Measurements from ENCODE around the gene PIGP. TPM values are rescaled to one million over a fixed set of nuclear protein-coding genes. Genes with fewer than 3 reads are reported as not detected.

The PIGP gene
- total and polyA plus RNA-seq, 2 donors (not counting 1 experiment from before 2014, with no cell fraction given): 15.8 to 22.7 TPM

DNA sequence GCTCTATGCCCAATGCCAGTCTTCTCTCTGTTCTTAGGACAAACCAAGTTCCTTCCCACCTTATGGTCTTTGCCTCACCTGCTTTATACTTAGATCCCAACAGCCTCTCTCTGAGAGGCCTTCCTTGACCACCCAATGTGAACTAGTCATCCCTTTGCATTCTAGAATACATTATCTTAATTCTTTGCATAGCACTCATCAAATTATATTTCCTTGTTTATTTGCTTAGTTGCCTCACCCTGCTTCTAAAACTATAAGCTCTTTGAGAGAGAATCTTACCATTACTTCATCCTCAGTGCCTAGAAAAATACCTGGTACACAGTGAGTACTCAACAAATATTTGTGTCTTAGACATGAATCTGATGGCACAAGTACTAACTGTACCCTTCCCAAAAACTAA, 8.0 kb downstream of the PIGP start:
- ATAC-seq (ENCODE audit: low read depth) (no peak), DNase-seq (no peak)
- no peaks in the 10 kb centered on the region for H3K27me3 Mint-ChIP-seq
- H3K4me3 Mint-ChIP-seq: no peak overlapping the region
- no peaks in the 10 kb centered on the region for H3K27me3 ChIP-seq (replicated peaks in 1 of 4; ENCODE audit: control extremely low read depth in 1 of 4, control insufficient read depth in 3 of 4, insufficient read depth in 4 of 4, low read length in 3 of 4)
- no peaks in the 10 kb centered on the region for H3K9me3 Mint-ChIP-seq (ENCODE audit: insufficient read depth)
- no peak overlapping the region for H3K4me3 ChIP-seq (ENCODE audit: control extremely low read depth in 1 of 5, extremely low read depth in 1 of 5, insufficient read depth in 1 of 5, low read depth in 2 of 5, low read length in 4 of 5)
- peaks cover 10% of the 10 kb centered on the region for H3K4me1 Mint-ChIP-seq
- CTCF ChIA-PET: no interaction called here
- intact Hi-C loops (cut with micrococcal nuclease): no loop called here
- no peaks in the 10 kb centered on the region for H4K20me1 ChIP-seq (ENCODE audit: control insufficient read depth, insufficient read depth, low read length, poor library complexity, severe bottlenecking)
- H3K27ac ChIP-seq (ENCODE audit: low read length in 2 of 2): no peak overlapping the region
- H3K4me1 ChIP-seq (ENCODE audit: control insufficient read depth in 2 of 2, insufficient read depth in 2 of 2, low read length in 2 of 2): no peaks in the 10 kb centered on the region
- H3K36me3 ChIP-seq (replicated peaks in 1 of 2; ENCODE audit: control extremely low read depth in 1 of 2, control insufficient read depth in 1 of 2, extremely low read depth in 1 of 2, insufficient read depth in 2 of 2, low read length in 1 of 2): peaks cover 2 to 21% of the 10 kb centered on the region in 2 experiments
- H3K9ac ChIP-seq (ENCODE audit: low read length): no peak overlapping the region
- TF ChIP-seq EZH2 (IDR thresholded peaks at IDR 0.05; ENCODE audit: borderline replicate concordance, insufficient read depth, low read depth, low read length, poor library complexity, severe bottlenecking): no peak
- TF ChIP-seq, protein P1, sequence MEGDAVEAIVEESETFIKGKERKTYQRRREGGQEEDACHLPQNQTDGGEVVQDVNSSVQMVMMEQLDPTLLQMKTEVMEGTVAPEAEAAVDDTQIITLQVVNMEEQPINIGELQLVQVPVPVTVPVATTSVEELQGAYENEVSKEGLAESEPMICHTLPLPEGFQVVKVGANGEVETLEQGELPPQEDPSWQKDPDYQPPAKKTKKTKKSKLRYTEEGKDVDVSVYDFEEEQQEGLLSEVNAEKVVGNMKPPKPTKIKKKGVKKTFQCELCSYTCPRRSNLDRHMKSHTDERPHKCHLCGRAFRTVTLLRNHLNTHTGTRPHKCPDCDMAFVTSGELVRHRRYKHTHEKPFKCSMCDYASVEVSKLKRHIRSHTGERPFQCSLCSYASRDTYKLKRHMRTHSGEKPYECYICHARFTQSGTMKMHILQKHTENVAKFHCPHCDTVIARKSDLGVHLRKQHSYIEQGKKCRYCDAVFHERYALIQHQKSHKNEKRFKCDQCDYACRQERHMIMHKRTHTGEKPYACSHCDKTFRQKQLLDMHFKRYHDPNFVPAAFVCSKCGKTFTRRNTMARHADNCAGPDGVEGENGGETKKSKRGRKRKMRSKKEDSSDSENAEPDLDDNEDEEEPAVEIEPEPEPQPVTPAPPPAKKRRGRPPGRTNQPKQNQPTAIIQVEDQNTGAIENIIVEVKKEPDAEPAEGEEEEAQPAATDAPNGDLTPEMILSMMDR (IDR thresholded peaks at IDR 0.05): no peak
- H3K27ac Mint-ChIP-seq: no peak overlapping the region
- no peak overlapping the region for H3K4me2 ChIP-seq (replicated peaks; ENCODE audit: low read depth, low read length, poor library complexity, severe bottlenecking)
- H3K9me3 ChIP-seq (ENCODE audit: control extremely low read depth in 1 of 3, control insufficient read depth in 2 of 3, insufficient read depth in 1 of 3, low read length in 2 of 3): no peaks in the 10 kb centered on the region
- H2AFZ ChIP-seq (ENCODE audit: insufficient read depth, low read depth, low read length, poor library complexity, severe bottlenecking): no peak overlapping the region
- POLR2A ChIA-PET: no interaction called here
- H3K79me2 ChIP-seq (ENCODE audit: control insufficient read depth, insufficient read depth, low read length): no peaks in the 10 kb centered on the region

GRCh38 chr21:37063433-37063832, 9.4 kb downstream of the PIGP start:
- no peak overlapping the region for H3K4me2 ChIP-seq (replicated peaks; ENCODE audit: low read depth, low read length, poor library complexity, severe bottlenecking)

More at GRCh38 chr21:37063433-37063832, 9.4 kb downstream of the PIGP start:
- no peaks in the 10 kb centered on the region for H3K9me3 Mint-ChIP-seq (ENCODE audit: insufficient read depth)
- Histone ChIP-seq H3K79me2 (ENCODE audit: control insufficient read depth, insufficient read depth, low read length) (no peaks in the 10 kb centered on the region), H3K36me3 (replicated peaks in 1 of 2; ENCODE audit: control extremely low read depth in 1 of 2, control insufficient read depth in 1 of 2, extremely low read depth in 1 of 2, insufficient read depth in 2 of 2, low read length in 1 of 2) (peaks cover 2 to 14% of the 10 kb centered on the region in 2 experiments), H3K4me1 (ENCODE audit: control insufficient read depth in 2 of 2, insufficient read depth in 2 of 2, low read length in 2 of 2) (no peaks in the 10 kb centered on the region), H3K27ac (ENCODE audit: low read length in 2 of 2) (no peak overlapping the region), H3K4me3 (ENCODE audit: control extremely low read depth in 1 of 5, extremely low read depth in 1 of 5, insufficient read depth in 1 of 5, low read depth in 2 of 5, low read length in 4 of 5) (no peak overlapping the region), H3K9ac (ENCODE audit: low read length) (no peak overlapping the region), H3K9me3 (ENCODE audit: control extremely low read depth in 1 of 3, control insufficient read depth in 2 of 3, insufficient read depth in 1 of 3, low read length in 2 of 3) (no peaks in the 10 kb centered on the region), H4K20me1 (ENCODE audit: control insufficient read depth, insufficient read depth, low read length, poor library complexity, severe bottlenecking) (no peaks in the 10 kb centered on the region), H2AFZ (ENCODE audit: insufficient read depth, low read depth, low read length, poor library complexity, severe bottlenecking) (no peak overlapping the region), H3K27me3 (replicated peaks in 1 of 4; ENCODE audit: control extremely low read depth in 1 of 4, control insufficient read depth in 3 of 4, insufficient read depth in 4 of 4, low read length in 3 of 4) (no peaks in the 10 kb centered on the region)
- ChIA-PET POLR2A (no interaction called here), CTCF (no interaction called here)
- no CpG with 5 or more reads among the region's 1 CpG for WGBS (ENCODE audit: insufficient coverage)
- H3K27ac Mint-ChIP-seq: no peak overlapping the region
- no peaks in the 10 kb centered on the region for H3K27me3 Mint-ChIP-seq
- intact Hi-C loops (cut with micrococcal nuclease): no loop called here
- H3K4me3 Mint-ChIP-seq: no peak overlapping the region
- no peak for TF ChIP-seq EZH2 (IDR thresholded peaks at IDR 0.05; ENCODE audit: borderline replicate concordance, insufficient read depth, low read depth, low read length, poor library complexity, severe bottlenecking)
- TF ChIP-seq, protein P1 (IDR thresholded peaks at IDR 0.05): no peak
- ATAC-seq (ENCODE audit: low read depth): no peak
- no peak for DNase-seq
- peaks cover 10% of the 10 kb centered on the region for H3K4me1 Mint-ChIP-seq

Data from B cell (primary cell).